ENCODE measurements around the gene HCN1.

GRCh38 chr5:45617859-45618416 lies 78.2 kb downstream of the HCN1 start:
- TF ChIP-seq POLR2A (IDR thresholded peaks at IDR 0.05; ENCODE audit: low read depth, low read length): no peak
- TF ChIP-seq TAF1 (IDR thresholded peaks at IDR 0.05; ENCODE audit: borderline replicate concordance, low read depth, low read length): no peak
- TF ChIP-seq POLR2AphosphoS5 (IDR thresholded peaks at IDR 0.05; ENCODE audit: low read depth, low read length): no peak

Data from GM12892 (cell line).